GM19372 (cell line): ENCODE data around the gene NEK7.
A peak's percentile ranks its signal among the peaks of the same experiment; 100 is the strongest.
"Not testable (repeated sequence)": the region's sequence is repeated elsewhere in the genome, so short reads cannot be mapped to it uniquely, and the experiment has no call there.

ENCODE experiments used
- ATAC-seq: cut with Tn5 transposase; IDR thresholded peaks from one replicate; pipeline ENCODE4 v1.9.1; 2021; ENCODE audit warnings: mild to moderate bottlenecking, low read depth, moderate library complexity; ENCODE audit not compliant: unreplicated experiment

Gene NEK7

DNA sequence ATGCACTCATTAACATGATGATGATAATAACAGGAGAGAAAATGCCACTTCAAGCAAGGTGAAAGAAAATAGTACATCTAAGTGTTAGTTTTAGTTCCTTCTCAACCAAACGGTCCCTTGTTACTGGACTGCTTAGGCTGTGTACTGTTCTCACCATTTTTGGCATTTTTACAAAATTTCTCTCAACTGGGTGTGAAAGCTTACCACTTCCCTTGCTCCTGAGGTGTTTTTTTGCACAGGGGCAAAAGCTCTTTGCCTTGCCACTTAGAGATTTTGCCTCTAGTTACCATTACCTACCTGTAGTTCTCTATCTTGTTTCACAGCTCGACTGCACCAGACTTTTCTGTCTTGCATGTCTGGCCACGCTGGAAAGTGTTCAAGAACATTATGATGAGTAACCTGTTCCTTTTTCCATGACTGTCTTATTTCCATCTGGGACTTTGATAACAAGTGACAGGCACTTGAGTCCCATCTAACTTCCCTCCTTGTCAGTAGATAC lies 10.7 kb downstream of the NEK7 start:
- ATAC-seq = peak; percentile 64

DNA sequence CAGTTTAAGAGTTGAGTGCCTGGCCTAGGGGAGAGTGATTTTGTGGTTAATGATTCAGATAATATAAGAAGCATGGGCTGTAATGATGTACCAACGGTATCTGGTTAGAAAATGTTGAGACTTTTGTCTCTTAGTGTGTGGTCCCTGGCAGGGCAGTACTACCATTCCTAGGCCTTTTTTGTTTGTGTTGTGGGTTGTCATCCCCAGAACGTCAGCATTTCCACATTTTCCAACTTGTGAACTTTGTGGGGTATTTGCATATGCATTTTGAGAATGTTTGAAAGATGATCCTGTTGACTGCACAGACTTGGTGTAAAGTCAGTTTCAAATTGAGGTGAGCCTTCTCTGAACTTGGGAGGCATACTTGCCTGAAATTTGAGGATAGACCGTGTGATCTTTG lies 11.4 kb downstream of the NEK7 start:
- ATAC-seq = no peak

DNA sequence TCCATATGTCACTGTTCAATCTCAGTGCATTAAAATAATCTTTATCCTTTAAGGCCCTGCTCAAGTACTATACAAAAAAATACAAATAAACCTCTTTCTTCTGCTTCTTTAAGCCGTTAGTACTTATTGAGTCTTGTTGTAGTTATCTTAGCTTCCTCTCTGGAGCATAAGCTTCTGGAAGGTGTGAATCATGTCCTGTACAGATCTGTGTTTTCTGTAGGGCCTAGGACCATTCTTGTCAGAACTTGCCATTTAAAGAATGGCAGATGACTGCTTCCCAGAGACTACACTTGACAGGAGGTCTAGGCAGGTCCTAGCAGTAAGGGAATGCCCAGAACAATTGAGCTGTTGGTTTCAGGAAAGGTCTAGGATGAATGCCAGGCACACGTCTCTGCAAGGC lies 12.9 kb downstream of the NEK7 start:
- ATAC-seq = no peak

DNA sequence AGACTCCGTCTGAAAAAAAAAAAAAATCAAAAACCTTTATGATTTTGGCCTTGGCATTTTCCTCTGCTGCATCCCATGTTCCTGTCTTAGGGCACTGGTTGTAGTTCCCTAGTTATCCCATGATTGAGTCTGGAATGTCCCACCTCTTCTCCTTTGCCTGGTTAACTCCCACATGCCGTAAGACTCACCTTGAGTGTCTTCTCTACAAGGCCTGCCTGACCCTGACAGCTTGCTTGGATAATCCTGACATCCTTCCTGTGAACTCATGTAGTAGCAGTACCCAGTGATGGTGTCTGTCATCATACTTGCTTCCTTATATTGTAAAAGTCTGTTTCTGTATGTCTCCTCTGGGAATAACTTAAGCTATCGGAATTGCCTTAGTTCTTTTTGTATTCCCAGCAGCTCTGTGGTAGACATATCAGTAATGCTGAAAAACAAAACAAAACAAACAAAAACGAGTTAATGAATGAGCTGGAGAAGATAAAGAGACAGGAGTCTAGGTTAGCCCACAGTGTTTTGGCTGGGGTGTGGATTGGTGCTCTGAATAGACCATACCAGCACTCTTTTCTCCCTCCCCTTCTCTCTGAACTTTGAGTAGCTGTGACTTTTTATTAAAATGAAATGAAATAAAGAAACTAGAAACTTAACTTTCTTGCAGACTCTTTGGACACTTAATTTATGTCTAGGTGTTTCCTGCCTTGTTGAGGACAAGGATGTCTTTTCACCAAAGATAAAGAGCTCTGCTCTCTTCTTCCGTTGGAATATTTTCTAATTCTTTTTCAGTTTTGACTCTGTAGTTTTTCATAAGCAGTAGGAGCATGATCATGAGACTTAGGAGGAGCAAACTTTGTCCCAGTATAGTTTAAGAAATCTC lies 15.1 kb downstream of the NEK7 start:
- no peak for ATAC-seq

DNA sequence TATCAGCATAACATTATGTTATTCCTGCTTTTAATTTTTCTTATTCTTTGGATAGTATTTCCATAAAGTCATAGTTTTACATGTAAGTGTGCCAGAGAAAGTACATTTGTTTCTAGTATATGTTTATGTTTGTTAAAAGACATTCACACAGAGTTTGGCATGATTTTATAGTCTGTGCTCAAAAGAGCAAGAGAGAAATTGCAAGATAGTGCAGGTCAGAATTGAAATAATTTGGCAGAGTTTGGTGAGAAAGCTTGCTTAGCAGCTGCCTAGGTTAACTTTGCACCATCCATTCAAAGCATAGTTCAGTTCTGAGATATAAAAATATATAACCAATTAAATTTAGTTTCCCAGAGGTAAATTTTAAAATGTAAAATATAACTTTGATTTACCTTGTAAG lies 17.0 kb downstream of the NEK7 start:
- no peak for ATAC-seq

DNA sequence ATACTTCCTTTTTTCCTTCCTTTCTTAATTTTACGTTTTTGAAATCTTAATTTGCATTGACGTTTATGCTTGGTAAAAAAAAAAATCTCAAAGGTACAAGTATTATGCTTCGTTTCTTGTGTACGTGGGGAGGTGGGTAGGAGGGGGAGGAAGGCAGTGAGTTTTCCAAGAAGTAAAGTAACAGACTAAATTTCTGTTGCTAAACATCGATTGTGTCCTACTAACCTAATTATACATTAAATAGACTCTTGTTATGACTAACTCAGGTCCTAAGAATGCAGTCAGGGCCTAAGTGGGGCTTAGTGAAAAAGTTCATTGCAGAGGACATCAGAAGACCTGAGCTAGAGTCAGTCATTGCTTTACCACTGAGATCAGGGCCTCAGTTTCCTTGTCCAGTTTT lies 17.5 kb downstream of the NEK7 start:
- ATAC-seq = peak; percentile 48

DNA sequence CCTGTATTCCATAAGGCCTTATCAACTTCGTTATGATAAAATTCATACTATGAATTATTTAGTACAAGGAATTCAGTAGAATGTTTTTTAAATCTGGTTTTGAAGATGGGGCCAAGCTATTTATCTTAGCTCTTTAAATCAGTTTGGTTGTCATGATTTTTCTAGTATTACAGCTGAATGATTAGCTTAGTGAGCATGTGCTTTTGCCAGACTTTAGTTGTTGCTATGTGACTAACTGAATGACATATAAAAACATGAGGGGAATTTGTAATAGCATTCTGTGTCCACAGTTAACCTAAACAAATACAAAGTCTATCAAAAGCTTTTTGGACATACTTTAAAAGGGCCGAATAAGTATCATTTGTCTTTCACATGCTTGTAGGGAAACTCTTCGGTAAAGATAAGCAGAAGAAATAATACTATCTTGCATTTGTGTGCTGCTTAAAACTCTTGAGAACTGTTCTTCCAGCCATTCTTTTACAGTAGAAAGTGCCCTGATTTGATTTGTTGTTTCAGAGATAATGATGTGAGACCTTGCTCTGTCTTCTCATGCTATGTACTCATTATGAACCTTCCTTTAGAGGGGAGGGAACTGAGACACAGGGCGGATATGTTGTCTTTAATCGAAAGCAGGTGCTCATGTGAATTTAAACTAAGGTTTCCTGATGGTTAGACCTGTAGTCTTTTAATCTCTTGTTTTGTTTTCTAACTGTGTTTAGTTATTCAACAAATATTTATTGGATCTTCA lies 18.8 kb downstream of the NEK7 start:
- ATAC-seq = no peak

DNA sequence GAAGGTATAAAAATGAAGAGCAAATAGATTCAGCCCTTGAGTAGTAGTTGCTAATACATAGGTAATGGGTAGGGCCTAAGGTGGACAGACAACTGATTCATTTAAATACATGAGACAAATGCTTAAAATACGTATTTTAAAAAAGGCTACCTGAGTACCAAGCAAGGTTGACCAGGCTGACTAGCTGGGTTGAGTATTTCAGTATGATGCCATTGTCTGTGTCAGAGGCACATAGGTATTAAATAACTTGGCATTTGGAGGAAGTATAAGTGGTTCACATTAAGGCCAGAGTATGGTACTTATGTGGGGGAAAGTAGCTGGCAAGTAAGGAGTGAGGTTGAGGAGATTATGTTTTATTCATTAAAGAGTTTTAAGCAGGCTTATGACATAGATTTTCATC lies 19.4 kb downstream of the NEK7 start:
- ATAC-seq = no peak

DNA sequence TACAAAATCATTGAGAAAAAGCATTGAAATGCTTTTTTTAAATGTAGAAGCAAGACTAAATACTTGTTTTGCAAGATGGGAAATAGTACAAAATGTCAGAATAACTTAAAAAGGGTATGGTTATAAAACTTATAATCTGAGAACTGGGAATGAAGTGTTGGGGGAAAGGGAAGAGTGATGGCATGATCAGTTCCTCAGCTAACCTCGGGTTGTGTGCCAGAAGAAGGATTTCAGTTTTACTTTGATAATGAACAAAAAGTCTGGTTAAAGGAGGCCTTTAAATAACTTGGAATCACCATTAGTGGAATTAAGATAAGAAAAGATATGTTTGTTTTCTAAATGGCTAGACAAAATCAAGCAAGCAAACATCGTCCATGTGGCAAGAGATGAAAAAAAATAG lies 20.7 kb downstream of the NEK7 start:
- ATAC-seq = no peak

DNA sequence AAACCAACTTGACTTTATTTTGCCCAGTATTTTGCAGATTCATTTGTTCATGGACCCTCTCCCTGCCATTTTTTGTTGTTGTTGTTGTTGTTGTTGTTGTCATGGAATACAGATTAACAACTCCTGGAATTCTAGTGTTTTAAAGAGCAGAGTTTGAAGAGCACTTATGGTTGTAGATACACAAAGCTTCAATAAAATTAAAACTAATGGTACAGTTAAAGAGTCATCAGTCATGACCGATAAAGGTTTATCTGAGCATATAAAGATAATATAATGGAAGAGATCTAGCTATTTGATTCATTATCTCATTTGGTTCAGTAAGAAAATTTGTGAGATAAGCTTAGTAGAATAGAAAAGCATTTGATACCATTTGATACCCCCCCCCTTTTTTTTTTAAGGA lies 21.8 kb downstream of the NEK7 start:
- no peak for ATAC-seq

DNA sequence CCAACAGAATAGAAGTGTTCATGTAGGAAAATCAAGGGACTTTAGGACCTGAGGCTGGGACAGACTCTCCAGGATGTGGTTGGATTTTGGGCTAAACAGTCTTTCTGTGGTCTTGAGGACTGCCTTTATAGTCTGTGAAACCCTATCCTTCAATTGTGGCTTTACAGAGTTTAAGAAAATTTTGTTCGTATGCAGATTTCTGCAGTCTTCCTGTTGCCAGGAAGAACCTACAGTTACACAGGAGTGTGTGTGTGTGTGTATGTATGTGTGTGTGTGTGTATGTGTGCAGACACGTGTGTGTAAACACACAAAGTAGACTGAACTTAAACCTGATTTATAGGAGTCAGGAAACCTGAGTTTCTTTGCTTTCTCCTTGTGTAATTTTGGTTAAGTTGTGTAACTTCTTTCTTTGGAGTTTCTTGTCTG lies 22.8 kb downstream of the NEK7 start:
- ATAC-seq = no peak

DNA sequence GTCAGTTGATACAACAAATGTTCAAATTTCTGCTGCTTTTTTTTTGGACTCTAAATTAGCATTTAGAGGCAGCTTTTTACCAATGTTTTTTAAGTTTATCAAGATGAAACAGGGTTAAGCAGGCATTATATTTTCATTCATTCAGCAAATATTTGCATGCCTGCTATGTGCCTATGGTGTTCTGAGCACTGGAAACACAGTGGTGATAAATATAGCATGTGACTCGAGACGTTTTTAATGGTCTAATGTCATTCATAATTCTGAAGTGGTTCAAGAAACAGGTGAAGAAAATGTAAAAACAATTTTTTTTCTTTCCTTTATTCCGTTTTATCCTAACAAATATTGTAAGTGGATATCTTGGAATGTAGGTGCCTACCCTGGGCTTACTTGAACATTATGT lies 26.8 kb downstream of the NEK7 start:
- ATAC-seq = no peak

DNA sequence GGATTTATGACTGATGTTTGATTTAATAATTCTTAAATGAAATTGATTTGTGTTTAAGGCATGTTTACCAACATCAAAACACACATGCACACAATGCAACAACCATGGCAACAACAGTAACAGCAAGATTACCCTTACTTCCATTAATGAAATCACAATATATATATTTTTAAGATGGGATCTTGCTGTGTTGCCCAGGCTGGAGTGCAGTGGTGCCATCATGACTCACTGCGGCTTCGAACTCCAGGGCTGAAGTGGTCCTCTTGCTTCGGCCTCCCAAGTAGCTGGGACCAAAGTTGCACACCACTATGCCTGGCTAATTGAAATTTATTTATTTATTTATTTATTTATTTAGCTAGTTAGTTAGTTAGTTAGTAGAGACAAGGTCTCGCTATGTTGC lies 27.7 kb downstream of the NEK7 start:
- ATAC-seq = no peak

DNA sequence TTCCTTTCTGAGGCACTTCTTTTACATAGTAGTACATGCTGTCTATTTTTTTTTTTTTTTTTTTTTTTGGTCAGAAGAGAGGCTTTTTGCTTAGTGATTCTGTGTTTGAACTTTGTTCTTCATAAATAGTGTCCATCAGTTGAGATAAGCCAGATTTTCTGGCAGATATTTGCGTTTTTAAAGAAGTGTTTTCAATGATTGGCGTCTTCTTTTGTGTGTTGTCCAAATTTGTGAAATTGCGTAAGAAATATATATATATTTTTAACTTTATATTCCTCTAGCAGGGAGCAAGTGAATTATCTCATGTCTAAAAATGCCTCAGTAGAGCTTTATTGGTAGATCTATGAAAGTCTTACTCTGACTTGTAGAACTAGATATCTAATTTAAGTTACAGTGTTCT lies 28.3 kb downstream of the NEK7 start:
- no peak for ATAC-seq

DNA sequence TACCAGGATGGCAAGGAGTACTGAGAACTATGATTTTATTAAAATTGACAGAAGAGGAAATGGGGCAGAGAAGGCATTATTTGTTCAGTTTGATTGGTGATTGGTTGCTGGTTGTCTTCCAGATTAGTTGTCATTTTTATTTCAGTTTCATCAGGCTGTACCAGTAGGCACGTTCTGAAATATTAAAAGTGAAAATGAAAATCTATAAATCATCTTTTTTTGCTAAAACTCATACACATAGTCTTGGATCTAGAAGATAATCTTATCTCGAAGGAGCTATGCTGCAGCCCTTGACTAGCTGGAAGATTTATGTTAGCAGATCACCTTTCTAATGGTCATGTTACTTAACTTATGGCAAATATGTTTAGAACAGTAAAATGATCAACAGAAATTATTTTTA lies 29.0 kb downstream of the NEK7 start:
- no peak for ATAC-seq

DNA sequence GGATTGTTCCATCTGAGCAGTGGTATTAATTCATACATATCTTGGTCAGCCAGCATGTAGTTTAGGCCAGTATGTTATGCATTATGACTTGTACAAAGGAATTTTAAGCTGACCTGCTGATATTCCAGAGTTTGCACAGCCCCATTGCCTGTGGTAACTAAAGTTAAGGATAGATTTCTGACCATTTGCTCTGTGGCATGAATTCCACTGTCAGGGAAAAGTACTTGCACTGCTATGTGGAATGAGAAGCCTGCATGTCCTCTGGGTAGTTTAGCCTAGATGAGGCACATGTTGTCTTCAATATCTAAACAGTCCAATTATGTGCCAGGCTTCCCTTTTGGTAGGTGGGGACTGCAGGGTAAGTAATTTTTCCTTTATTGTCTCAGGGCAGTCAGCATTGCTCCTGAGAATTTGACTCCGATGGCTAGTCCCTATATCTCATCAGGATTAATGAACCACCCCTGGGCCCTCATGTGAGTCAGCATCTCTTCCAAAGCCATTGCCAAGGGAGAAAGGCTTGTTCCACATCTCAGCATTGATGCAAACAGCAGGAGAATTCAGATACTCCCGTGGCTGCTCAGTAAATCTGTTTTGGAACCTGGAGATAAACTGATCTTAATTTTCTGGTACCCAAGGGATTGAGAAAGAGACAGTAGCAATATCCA lies 30.2 kb downstream of the NEK7 start:
- ATAC-seq = no peak

DNA sequence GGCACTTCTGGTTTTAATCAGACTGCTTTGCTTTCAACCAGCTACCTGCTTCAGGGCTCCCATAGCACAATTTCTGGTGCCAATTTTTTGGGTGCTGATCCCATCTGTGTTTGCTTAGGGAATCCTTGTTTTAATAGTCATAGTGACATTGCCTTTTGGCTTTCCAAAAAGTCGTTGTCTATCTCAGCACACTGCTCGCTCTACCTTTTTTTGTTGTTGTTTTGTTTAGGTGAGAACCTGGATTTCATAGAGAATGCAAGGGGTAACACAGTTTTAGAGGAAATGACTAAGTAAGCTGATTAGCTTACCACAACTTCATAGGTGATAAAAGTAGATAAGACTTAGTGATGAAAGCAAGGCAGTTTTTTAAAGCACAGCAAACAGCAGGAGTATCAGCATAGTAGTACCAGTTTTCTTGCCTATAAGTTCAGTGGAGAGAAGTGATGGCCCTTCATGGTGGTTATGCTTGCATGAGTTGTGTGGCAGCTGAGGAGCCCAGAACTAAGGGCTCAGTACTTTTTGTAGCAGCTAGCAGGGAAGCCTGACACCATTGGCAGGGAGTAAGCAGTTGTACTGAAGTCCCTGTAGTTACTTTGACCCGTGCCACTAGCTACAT lies 31.3 kb downstream of the NEK7 start:
- no peak for ATAC-seq

DNA sequence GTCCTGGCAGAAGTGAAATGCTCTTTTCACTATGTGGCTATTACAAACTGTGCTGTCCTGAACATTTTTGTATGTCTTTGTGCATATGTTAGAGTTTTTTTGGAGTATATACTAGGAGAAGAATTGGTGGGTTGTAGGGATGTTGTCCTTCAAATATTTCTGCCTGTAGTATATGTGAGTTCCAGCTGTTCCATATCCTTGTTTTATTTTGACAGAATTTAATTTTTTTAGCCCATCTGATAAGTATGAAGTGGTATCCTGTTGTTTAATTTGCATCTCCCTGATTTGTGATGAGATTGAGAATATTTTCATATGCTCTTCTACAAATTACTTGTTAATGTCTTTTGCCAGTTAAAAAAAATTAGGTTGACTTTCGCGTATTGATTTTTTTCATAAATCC lies 34.3 kb downstream of the NEK7 start:
- no peak for ATAC-seq

DNA sequence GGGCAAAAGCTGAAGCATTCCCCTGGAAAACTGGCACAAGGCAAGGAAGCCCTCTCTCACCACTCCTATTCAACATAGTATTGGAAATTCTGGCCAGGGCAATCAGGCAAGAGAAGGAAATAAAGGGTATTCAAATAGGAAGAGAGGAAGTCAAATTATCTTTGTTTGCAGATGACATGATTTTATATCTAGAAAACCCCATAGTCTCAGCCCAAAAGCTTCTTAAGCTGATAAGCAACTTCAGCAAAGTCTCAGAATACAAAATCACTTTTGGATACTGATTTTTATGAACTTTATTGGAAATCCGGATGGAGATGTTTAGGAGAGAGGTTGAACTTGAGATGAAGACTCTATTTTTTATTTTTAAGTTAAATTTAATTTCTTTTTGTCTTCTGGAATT lies 37.1 kb downstream of the NEK7 start:
- not testable (repeated sequence) for ATAC-seq

DNA sequence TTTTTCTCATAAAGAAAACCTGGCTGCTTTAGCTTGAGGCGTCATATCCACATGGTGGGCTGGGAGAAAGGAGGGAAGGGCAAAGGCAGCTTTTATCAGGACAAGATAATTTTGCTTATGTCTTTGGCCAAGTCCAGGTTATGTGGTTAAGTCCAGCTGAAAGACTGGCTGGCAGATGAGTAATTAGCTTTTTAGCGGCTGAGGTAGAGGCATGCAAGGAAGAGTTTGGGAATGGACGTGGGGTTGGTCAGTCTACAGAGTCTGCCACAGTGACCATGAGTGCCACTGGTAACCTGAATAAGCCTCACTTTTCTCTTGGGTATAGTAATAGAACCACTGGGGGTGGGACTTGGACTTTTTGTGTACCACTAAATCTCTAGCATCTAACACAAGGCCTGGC lies 39.8 kb downstream of the NEK7 start:
- no peak for ATAC-seq

DNA sequence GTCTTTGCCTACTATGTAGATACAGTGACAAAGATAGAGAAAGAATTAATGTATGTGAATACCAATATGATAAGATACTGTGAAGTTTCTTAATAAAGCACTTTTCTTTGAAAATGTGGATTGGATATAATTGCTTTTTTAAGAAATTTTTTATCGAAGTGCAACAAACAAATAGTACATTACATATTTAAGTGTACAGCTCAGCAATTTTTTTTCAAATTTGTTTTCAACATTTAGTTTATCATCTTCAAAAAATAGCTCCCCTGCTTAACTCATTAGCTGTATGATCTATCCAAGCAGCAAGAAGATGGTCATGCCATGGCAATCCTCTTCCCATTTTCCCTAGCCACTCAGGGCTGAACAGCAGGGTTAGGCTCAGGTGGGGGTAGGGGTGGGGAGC lies 40.5 kb downstream of the NEK7 start:
- ATAC-seq = no peak
